Measurements from ENCODE around the gene B4GAT1. TPM values are rescaled to one million over a fixed set of nuclear protein-coding genes. Genes with fewer than 3 reads are reported as not detected.

Gene B4GAT1
- total and polyA plus RNA-seq, 2 donors (not counting 3 experiments of a cell fraction or from before 2014, with no cell fraction given): 21.2 to 21.6 TPM

GRCh38 chr11:66315921-66316811 is 31.3 kb downstream of the B4GAT1 start:
- Histone ChIP-seq H2AFZ (ENCODE audit: low read depth, low read length) (no peak overlapping the region), H4K20me1 (replicated peaks; ENCODE audit: control insufficient read depth, extremely low read depth, insufficient read depth, low read length) (no peaks in the 10 kb centered on the region), H3K36me3 (ENCODE audit: control insufficient read depth in 2 of 2, extremely low read depth in 1 of 2, insufficient read depth in 2 of 2, low read length in 2 of 2) (no peaks in the 10 kb centered on the region), H3K9me3 (replicated peaks; ENCODE audit: control insufficient read depth, insufficient read depth, low read length) (no peaks in the 10 kb centered on the region), H3K27ac (ENCODE audit: insufficient read depth, low read depth, low read length) (no peak overlapping the region), H3K4me2 (ENCODE audit: insufficient read depth, low read length) (no peak overlapping the region), H3K4me3 (replicated peaks in 1 of 3; ENCODE audit: insufficient read depth in 1 of 3, low read depth in 1 of 3, low read length in 3 of 3) (no peak overlapping the region), H3K4me1 (ENCODE audit: control insufficient read depth, extremely low read depth, insufficient read depth, low read length) (peaks cover 4% of the 10 kb centered on the region), H3K9ac (replicated peaks; ENCODE audit: extremely low read depth, insufficient read depth, low read length) (no peak overlapping the region), H3K9me1 (replicated peaks; ENCODE audit: control insufficient read depth, extremely low read depth, insufficient read depth, low read length) (no peaks in the 10 kb centered on the region), H3K79me2 (ENCODE audit: control insufficient read depth, insufficient read depth, low read length) (no peaks in the 10 kb centered on the region), H3K27me3 (ENCODE audit: control insufficient read depth in 2 of 2, insufficient read depth in 2 of 2, low read length in 2 of 2) (peaks cover 5 to 7% of the 10 kb centered on the region in 2 experiments)
- CTCF ChIA-PET: interaction anchor here (0.8 to 9.5 kb wide), 4 partner anchors 11 to 73 kb away, joined by 3 to 225 read pairs (median 4); partner anchors contain the start of gene RIN1
- DNase-seq (ENCODE audit: low read depth, low spot score): no peak
- dilution Hi-C loops (cut with MboI; ENCODE audit: extremely low pct_ligation_motif_present, low sequenced_read_pairs): no loop called here
- FAIRE-seq: no peak
- BruUV-seq (replicated peaks): no TSS peak
- POLR2A ChIA-PET: no interaction called here
- TF ChIP-seq GATA2 (IDR thresholded peaks at IDR 0.05; ENCODE audit: insufficient read depth, insufficient read length, low read depth, low read length): no peak
- TF ChIP-seq MAX (IDR thresholded peaks at IDR 0.05; ENCODE audit: insufficient read depth, insufficient read length): no peak
- TF ChIP-seq, protein P1, sequence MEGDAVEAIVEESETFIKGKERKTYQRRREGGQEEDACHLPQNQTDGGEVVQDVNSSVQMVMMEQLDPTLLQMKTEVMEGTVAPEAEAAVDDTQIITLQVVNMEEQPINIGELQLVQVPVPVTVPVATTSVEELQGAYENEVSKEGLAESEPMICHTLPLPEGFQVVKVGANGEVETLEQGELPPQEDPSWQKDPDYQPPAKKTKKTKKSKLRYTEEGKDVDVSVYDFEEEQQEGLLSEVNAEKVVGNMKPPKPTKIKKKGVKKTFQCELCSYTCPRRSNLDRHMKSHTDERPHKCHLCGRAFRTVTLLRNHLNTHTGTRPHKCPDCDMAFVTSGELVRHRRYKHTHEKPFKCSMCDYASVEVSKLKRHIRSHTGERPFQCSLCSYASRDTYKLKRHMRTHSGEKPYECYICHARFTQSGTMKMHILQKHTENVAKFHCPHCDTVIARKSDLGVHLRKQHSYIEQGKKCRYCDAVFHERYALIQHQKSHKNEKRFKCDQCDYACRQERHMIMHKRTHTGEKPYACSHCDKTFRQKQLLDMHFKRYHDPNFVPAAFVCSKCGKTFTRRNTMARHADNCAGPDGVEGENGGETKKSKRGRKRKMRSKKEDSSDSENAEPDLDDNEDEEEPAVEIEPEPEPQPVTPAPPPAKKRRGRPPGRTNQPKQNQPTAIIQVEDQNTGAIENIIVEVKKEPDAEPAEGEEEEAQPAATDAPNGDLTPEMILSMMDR (IDR thresholded peaks at IDR 0.05; ENCODE audit: extremely low read depth in 1 of 2, insufficient read depth in 1 of 2, low read depth in 1 of 2, low read length in 2 of 2): no peak
- TF ChIP-seq EZH2 (IDR thresholded peaks at IDR 0.05; ENCODE audit: borderline replicate concordance, low read depth, low read length, severe bottlenecking): no peak
- TF ChIP-seq FOS (IDR thresholded peaks at IDR 0.05; ENCODE audit: borderline replicate concordance, insufficient read depth, low read length): no peak
- TF ChIP-seq MYC (IDR thresholded peaks at IDR 0.05; ENCODE audit: low read depth, low read length): no peak
- TF ChIP-seq JUN (IDR thresholded peaks at IDR 0.05; ENCODE audit: borderline replicate concordance, insufficient read depth, insufficient read length, low read depth): no peak
- TF ChIP-seq POLR2A (IDR thresholded peaks at IDR 0.05; ENCODE audit: low read depth, low read length): no peak
- no peak for TF ChIP-seq POLR2AphosphoS5 (IDR thresholded peaks at IDR 0.05; ENCODE audit: insufficient read depth, low read depth, low read length)
- intact Hi-C loops (cut with micrococcal nuclease): no loop called here
